Stimulated activated CD4-positive, alpha-beta T cell treated with anti-CD3 and anti-CD28 coated beads, Interleukin-4, amount 100 ng/mL, for 24 hours (primary cell): ENCODE data around the gene DEXI.

Experiments used
- DNase-seq: peaks from one replicate; pipeline ENCODE4 v3.0.0-alpha.2; 2020

DEXI gene

DNA sequence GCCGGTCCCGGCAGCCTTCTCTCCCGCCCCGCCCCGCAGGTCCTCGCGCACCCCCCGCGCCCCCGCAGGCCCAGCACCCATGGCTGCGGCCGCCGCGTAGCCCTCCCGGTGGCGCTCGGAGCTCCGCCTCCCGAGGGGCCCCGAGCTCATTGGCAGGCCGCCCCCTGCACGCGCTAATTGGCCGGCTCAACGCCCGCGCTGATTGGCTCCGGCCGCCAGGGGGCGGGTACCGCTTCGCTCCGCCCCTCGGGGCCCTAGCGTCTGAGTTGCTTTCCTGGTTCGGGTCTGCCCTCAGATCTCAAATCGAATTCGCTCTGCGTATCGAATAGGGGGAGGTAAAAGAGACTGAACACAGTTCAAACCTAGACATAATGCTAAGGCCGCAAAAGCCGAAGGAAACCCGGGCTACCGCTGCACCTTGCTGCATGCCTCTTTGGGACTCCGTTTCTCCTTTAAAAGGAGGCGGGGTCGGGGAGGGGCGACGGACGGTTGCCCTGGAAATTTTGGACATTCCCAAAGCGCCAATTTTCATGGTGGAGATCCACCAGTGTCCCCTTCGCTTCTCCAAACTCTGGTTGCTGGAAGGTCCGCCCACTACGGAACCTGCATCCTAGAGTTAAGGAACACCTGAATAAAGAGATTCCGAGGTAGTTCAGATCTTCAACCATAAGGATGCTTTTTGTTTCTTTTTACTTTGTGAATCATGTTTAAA lies at the start of gene DEXI:
Gene DEXI, minus strand, starts transcription at position 117 of the 712 bp plus-strand sequence. CDS start 463 bp downstream, outside the sequence.
- peak; percentile 93 for DNase-seq

- DNase-seq = no peak
These were observed 48.1 kb upstream of the DEXI start for GRCh38 chr16:10990378-10990777.

- DNase-seq = no peak
These were observed 47.3 kb upstream of the DEXI start for GRCh38 chr16:10989559-10989958.

GRCh38 chr16:10988879-10989278 lies 46.6 kb upstream of the DEXI start:
- no peak for DNase-seq

GRCh38 chr16:10988164-10988803 lies 46.0 kb upstream of the DEXI start:
- DNase-seq = peak; percentile 77

- DNase-seq = no peak
These were observed 45.3 kb upstream of the DEXI start for GRCh38 chr16:10987361-10988163.

- DNase-seq = no peak
These were observed 42.2 kb upstream of the DEXI start for GRCh38 chr16:10984509-10984908.

GRCh38 chr16:10983159-10983558 lies 40.9 kb upstream of the DEXI start:
- no peak for DNase-seq

DNA sequence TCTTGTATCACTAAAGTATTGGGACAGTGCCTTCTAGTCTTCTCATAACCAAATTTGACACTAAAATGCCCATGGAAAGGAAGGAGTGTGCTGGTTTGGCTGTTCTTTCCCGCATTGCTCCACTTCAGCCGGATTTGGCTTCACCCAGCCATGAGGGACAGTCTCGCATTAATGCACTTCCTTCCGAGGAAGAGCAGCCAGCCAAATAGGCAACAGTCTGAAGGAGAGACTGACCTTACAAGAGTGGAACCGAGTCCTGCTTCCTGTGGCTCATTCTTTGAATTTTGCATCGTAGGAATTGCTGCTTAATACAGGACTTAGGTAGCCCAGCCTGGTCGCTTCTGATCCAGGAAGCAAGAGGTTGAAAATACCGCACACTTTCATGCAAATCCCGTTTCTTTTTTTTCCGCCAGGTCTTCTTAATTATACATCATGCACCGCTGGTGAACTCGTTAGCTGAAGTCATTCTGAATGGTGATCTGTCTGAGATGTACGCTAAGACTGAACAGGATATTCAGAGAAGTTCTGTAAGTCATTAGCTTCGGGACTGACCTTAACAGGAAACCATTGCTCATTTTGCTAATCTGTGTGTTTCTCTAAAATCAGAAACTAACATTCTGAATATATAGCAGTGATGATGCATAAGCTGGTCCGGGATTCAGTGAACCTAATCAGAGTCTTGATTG lies 40.3 kb upstream of the DEXI start:
- DNase-seq = no peak

GRCh38 chr16:10981697-10982216 lies 39.5 kb upstream of the DEXI start:
- peak; percentile 50 for DNase-seq

DNA sequence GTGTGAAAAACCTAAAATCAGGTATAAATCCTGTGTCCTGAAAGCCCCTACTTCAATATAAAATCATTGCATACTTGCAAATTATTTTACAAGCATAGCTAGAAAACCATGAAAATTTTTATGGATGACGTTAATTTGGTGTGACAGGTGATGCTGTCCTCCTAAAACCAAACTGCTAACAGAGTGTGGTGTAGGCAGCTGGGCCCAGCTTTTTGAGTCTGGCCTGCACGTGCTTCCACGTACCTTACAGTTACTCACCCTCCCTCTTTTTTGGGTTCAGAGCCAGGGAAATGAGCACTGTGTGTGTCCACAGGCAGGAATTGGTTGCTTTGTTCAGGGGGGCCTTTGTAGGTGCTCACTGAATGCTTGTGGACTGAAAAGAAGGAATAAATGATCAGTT lies 38.5 kb upstream of the DEXI start:
- no peak for DNase-seq

GRCh38 chr16:10979717-10980601 lies 37.7 kb upstream of the DEXI start:
- DNase-seq = no peak

GRCh38 chr16:10978871-10979446 lies 36.7 kb upstream of the DEXI start:
- no peak for DNase-seq

DNA sequence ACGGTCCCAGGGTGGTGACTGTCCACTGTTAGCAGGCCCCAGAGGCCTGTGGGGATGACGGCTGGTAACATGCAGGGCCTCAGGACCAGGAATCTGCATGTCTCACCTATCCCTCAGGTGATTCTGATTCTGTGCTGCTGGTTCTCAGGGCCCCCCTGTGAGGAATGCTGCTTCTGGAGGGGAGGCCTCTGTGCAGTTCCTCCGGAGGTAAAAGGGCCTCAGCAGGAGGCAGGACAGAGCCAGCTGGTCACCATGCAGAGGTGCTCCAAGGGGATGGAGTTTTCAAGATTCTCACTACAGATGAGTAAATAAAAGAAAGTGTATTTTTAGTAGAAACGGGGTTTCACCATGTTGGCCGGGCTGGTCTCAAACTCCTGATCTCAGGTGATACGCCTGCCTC lies 35.9 kb upstream of the DEXI start:
- no peak for DNase-seq

- no peak for DNase-seq
These were observed 34.4 kb upstream of the DEXI start for GRCh38 chr16:10976634-10977033.

DNA sequence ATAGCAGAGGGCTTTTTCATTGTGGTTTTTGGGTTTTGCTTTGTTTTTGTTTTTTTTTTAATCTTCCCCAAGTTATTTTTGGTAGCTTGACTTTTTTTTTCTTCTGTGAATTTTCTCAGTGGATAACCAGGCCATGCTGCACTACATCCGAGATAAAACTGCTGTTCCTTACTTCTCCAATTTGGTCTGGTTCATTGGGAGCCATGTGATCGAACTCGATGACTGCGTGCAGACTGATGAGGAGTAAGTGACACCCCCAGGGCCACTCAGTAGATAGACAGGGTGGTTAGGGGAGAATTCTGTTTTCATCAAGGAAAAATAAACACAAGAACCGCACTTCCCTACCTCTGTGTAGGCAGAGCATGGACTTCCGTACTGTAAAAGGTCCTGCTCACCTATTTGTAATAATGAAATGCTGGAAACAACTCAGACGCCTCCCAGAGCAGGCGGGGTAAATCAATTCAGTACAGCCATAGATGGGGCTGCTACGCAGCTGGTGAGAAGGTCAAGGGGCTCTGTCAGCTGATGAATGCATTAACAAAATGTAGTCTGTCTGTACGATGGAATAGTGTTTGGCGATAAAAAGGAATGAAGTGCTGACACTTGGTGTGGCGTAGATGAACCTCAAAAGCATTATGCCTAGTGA lies 30.7 kb upstream of the DEXI start:
- no peak for DNase-seq

- DNase-seq = no peak
These were observed 30.0 kb upstream of the DEXI start for GRCh38 chr16:10972108-10972818.

DNA sequence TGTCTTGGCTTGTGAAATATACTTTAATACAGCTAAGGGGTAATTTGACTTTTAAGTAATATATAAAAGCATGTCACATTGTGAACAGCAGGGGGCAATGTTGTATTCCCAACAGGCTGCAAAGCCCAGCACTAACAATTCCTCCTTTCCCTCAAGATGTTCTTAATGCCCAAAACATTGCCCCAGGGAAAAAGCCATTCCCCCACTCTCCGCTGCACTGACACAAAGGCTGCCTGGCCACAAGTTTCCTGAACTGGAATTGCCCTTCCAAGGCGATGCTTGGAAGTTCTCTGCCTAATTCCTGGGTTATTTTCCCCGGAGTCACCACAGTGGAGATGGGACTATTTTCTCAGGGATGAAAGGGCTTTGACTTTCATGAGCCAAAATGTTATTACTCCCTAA lies 29.3 kb upstream of the DEXI start:
- peak; percentile 56 for DNase-seq

DNA sequence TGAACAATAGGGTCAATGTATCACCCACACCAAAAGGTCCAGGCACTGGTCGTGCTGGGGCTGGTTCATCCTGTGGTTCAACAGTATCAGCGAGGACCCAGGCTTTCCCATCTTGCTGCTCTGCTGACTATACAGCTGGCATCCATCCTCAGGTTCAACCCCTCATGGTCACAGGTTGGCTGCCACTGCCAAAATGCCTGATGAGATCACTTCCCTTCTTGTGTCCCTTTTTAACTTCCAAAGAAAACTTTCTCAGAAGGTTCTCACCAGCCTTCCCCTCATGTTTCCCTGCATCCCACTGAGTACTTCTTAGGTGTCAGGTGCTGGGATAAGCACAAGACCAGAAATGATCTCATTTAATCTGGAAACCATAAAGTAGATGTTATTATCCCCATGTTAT lies 27.8 kb upstream of the DEXI start:
- DNase-seq = no peak

- DNase-seq = no peak
These were observed 27.3 kb upstream of the DEXI start for GRCh38 chr16:10969615-10970014.
